Cardiac septum (tissue), 1 donor: ENCODE measurements around the gene FGF3. TPM values are rescaled to one million over a fixed set of nuclear protein-coding genes. Genes with fewer than 3 reads are reported as not detected.

Experiments
- DNase-seq: peaks from one replicate; pipeline ENCODE4 v3.0.0-alpha.2; 2020; ENCODE audit warnings: low spot score
- intact Hi-C: fragments of 100-400 bp; cut with DNase I; formaldehyde crosslinking; loops from one replicate; pipeline ENCODE4 v1.14.0; 2022
- total RNA-seq: library from RNA; stranded (reverse); fragmentation: NEBNext Ultra II Directional; extraction: Animal tissue kit (Norgen Biotek cat#: 25700); gene quantifications from one replicate; pipeline ENCODE4 v1.2.1, GENCODE V29; 2021
- donor health status: DM: no; HTN: no; CAD: no.

FGF3 gene
- total RNA-seq, 1 donor from 2014 or later, result not detected

DNA sequence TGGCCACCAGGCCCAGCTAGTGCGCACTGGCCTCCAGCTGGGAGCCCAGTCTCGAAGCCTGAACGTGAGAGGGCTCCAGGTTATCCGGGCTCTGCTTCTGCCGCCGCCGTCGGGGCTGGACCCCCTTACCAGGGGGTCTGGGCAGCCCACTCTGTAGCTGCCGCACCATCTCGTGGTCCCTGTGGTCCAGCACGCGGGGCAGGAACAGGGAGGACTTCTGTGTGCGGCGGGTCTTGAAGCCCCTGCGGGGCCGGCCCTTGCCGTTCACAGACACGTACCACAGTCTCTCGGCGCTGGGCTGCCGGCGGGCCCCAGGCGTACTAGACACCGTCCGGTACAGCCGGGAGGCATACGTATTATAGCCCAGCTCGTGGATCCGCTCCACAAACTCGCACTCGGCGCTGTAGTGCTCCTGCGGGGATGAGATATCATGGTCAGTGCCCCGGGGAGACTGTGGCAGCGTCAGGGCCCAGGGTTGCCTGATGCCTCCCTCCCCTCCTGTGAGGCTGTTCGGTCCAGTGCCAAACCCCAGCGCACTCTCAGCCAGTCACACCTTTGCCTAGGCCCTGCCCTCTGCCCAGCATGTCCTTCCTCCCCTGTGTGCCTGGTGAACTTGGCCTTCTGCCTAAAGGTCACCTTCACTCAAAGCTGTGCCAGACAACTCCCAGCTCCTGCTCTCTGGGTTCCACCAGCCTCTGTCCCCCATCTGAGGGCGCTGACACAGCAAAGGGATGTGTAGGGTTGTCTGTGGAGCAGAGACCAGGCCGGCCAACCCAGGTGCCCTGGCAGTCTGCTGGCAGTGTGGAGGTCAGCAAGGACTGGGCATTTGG lies 8.7 kb downstream of the FGF3 start:
- intact Hi-C loops, result no loop called here
- no peak for DNase-seq

DNA sequence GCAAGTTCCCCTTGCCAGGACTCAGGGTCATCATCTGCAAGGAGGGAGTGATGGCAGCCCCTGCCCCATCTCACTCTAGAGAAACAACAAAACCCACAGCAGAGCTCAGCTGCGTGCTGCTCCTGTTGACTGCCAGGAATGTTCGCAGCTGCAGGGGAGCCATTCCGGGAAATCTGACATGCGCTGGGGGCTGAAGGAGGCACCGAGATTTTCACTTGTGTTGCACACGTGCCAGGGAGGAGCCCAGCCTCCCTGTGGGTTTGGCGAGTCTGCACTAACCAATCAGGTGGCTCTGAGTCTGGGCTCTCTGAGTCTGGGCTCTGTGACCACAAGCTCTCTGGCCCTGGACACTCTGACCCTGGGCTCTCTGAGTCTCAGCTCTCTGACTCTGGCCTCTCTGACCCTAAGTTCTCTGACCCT lies 10.5 kb downstream of the FGF3 start:
- intact Hi-C loops, result no loop called here
- no peak for DNase-seq

DNA sequence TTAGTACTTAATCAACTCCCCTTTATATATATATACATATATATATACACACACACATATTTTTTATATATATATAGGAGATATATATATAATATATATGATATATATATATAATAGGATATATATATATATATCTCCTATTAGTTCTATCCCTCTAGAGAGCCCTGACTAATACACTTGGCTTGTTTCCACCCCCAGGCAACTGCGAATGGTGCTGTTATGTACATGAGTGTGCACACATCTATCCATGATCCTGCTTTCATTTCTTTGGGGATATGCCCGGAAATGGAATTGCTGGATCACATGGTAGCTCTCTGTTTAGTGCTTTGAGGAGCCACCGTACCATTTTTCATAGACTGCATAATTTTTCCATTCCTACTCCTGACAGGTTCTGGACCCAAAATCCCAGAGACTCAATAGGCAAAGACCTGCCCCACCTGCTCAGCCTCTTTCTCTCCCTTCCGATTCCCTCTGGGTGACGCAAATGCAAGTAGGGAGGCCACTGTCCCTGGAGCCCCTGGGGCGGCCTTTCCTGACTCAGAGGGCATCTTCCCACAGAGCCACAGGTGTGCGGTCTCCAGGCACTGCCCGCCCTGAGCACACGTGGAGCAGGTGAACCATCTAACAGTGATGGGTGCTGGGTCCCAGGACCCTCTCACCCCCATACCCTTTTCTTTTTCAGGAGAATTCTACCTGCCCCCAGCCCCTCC lies 12.0 kb downstream of the FGF3 start:
- intact Hi-C loops, result no loop called here
- DNase-seq, result no peak

DNA sequence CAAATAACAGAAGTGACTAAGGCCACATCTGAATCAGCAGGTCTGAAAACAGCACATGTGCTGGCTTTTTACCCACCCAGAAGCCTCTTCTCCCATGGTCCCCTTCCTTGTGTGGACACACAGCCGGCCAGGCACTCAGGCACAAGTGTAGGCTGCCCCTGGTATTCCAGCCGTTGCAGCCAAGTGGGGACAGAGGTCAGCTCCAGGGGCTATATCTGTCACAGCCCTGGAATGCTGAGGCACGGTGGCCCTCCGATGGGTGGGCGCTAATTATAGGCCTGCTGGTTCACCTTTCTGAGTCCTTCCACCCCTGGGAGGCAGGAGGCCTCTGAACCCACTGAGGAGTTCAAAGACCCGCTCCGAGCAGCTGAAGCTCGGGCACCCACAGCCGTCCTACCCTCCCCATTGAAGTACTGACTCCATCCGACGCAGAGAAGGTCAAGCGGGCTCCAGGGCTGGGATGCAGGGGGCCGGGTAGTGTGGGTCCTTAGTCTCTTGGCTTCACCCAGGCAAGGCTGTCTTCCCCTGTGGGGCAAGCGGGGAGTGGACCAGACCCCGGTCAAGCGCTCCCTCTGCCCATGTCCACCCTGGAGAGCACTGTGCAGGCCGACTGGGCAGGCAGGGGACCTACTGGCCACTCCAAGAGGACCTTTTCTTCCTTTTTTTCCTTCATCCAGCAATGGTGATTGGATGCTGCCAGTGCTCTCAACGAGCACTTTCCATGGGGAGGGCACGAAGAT lies 14.3 kb downstream of the FGF3 start:
- DNase-seq, result no peak
- intact Hi-C loops, result no loop called here

DNA sequence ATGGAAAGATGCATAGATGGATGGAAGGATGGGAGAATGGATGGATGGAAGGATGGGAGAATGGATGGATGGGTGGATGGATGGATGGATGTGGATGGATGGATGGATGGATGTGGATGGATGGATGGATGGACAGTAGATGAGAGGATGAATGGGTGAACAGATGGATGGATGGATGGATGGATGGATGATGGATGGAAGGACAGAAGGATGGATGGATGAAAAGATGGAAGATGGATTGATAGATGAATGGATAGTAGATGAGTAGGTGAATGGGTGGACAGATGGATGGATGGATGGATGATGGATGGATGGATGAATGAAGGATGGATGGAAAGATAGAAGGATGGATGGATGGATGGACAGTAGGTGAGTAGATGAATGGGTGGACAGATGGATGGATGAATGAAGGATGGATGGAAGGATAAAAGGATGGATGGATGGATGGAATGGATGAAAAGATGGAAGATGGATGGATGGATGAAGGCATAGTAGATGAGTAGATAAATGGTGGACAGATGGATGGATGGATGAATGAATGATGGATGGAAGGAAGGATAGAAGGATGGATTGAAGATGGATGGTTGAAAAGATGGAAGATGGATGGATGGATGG lies 15.5 kb downstream of the FGF3 start:
- DNase-seq, result no peak
- intact Hi-C loops, result no loop called here

- no peak for DNase-seq
- intact Hi-C loops, result no loop called here
Observed at GRCh38 chr11:69803022-69803421, 16.2 kb downstream of the FGF3 start.

DNA sequence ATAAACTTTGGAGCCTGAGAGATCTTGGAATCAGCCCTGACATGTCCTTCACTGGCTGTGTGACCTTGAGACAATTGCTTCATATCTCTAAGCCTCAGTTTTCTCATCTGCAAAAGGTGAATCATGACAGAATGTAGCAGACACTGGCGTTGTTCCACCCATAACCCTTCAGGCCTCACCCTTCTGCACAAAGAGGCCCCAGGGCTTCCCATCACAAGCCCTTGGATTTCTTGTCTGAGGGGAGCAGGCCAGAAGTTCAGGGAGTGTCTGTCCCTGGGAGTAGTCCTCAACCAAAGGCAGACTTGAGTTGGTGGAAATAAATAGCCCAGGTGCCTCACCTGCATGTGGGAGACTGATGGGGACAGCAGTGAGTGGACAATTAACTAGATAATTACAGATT lies 16.6 kb downstream of the FGF3 start:
- intact Hi-C loops, result no loop called here
- DNase-seq, result no peak

DNA sequence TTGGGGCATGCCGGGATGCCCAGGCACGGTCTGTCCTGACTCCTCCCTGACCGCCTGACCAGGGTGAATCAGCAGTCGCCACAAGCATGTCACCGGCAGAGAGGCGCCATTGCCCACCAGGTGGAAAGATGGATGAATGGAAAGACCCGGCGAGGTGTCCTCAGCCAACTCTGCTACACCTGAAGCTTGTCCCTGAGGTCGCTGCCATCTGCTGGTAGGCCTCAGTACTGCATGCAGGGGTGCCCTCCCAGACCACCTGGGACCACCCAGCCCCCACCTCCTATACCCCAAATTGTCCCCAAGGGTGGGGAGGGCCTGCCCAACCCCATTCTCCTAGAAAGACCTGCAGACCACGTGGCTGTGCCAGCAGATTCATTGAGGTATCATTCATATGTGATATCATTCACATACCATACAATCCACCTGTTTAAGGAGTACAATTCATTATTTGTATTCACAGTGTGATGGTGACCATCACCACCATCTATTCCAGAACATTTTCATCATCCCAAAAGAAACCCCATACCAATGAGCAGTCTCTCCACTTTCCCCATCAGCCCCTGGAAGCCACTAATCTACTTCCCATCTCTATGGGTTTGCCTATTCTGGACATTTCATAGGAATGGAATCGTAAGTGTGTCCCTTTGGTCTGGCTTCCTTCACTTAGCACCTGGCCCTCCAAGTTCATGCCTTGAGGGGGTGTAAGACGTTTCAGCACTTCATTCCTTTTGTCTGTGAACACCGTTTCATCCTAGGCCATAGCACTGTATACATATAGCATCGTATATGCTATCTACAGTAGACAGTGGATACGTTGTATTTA lies 17.5 kb downstream of the FGF3 start:
- intact Hi-C loops, result no loop called here
- DNase-seq, result no peak

DNA sequence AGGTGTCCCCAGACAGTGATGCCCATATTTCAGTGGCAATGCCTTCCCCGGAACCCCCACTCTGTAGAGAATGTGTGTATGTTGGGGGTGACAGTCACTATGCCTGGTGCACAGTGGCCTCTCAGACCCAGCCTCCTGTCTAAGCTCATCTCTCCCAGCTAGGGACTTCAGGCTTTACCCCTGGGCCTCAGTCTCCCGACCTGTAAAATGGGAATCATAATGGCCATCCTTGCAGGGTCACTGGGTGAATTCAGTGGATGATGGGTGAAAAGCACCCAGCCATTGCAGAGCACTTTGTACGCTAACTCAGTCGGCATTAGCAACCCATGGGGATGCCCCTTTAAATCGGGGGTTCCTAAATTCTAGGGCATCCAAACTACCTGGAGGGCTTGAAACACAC lies 18.9 kb downstream of the FGF3 start:
- intact Hi-C loops, result no loop called here
- DNase-seq, result no peak

- intact Hi-C loops, result no loop called here
- DNase-seq, result no peak
Observed at GRCh38 chr11:69799582-69799981, 19.6 kb downstream of the FGF3 start.

- no peak for DNase-seq
- intact Hi-C loops, result no loop called here
Observed at GRCh38 chr11:69799097-69799496, 20.1 kb downstream of the FGF3 start.

- intact Hi-C loops, result no loop called here
- DNase-seq, result no peak
Observed at GRCh38 chr11:69797737-69798528, 21.3 kb downstream of the FGF3 start.

- DNase-seq, result no peak
- intact Hi-C loops, result no loop called here
Observed at GRCh38 chr11:69797156-69797555, 22.1 kb downstream of the FGF3 start.

- intact Hi-C loops, result no loop called here
- DNase-seq, result no peak
Observed at GRCh38 chr11:69796063-69796462, 23.2 kb downstream of the FGF3 start.

- intact Hi-C loops, result no loop called here
- DNase-seq, result no peak
Observed at GRCh38 chr11:69791276-69792180, 27.7 kb downstream of the FGF3 start.

DNA sequence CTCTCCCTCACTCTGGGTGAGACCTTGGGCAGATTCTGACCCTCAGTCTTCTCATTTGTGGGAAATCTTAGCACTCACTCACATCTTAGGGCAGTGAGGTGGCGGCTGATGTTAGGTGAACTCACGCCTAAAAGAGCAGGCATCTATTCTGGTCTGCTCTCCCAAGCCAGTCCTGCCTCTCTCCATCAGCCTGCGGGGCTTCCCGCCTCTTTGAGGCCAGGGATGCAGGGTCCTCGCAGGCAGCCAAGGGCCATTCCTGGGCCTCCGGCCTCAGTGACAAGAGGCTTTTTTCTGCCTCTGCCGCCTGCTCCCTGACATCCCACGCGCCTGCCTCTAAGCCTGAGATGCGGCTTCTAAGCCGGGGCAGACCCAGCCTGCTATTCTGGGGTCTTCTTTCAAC lies 30.3 kb downstream of the FGF3 start:
- intact Hi-C loops, result no loop called here
- DNase-seq, result no peak

GRCh38 chr11:69787906-69788305 lies 31.3 kb downstream of the FGF3 start:
- no peak for DNase-seq
- intact Hi-C loops, result no loop called here

GRCh38 chr11:69787457-69787856 lies 31.8 kb downstream of the FGF3 start:
- intact Hi-C loops, result no loop called here

More at GRCh38 chr11:69787457-69787856, 31.8 kb downstream of the FGF3 start:
- DNase-seq, result no peak
